IMR-90 (cell line): ENCODE data around the gene CST5.

Experiments used
- CHD1 ChIP-seq: IDR thresholded peaks from 2 replicates; pipeline ENCODE4 v1.6.1; 2012; ENCODE audit warnings: low read depth, low read length, improper control_type of control experiment
- CTCF ChIP-seq: conservative IDR thresholded peaks from 2 replicates; pipeline ENCODE4 v1.5.1; 2012; ENCODE audit warnings: mild to moderate bottlenecking, low read depth, low read length, improper control_type of control experiment
- POLR2A ChIP-seq: IDR thresholded peaks from 2 replicates; pipeline ENCODE4 v1.6.1; 2012; ENCODE audit warnings: mild to moderate bottlenecking, low read depth, low read length
- SMC3 ChIP-seq: fragments of 150-350 bp; IDR thresholded peaks from 2 replicates; pipeline ENCODE4 v1.6.1; 2016; ENCODE audit warnings: low read depth, mild to moderate bottlenecking, antibody characterized with exemption, low read length, moderate library complexity
- TF ChIP-seq, protein P1 (sequence below): fragments of 150-350 bp; IDR thresholded peaks from 2 replicates; pipeline ENCODE4 v1.6.1; 2017; ENCODE audit warnings: mild to moderate bottlenecking, antibody characterized with exemption, low read length, low read depth

GRCh38 chr20:23928788-23929187, 49.2 kb upstream of the CST5 start:
- TF ChIP-seq, protein P1, sequence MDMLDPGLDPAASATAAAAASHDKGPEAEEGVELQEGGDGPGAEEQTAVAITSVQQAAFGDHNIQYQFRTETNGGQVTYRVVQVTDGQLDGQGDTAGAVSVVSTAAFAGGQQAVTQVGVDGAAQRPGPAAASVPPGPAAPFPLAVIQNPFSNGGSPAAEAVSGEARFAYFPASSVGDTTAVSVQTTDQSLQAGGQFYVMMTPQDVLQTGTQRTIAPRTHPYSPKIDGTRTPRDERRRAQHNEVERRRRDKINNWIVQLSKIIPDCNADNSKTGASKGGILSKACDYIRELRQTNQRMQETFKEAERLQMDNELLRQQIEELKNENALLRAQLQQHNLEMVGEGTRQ: no peak
- TF ChIP-seq CTCF (no peak), CHD1 (no peak), POLR2A (no peak), SMC3 (no peak)
